ENCODE data around the gene MBOAT7.
"Not testable (repeated sequence)": the region's sequence is repeated elsewhere in the genome, so short reads cannot be mapped to it uniquely, and the experiment has no call there.

Gene MBOAT7, protein sequence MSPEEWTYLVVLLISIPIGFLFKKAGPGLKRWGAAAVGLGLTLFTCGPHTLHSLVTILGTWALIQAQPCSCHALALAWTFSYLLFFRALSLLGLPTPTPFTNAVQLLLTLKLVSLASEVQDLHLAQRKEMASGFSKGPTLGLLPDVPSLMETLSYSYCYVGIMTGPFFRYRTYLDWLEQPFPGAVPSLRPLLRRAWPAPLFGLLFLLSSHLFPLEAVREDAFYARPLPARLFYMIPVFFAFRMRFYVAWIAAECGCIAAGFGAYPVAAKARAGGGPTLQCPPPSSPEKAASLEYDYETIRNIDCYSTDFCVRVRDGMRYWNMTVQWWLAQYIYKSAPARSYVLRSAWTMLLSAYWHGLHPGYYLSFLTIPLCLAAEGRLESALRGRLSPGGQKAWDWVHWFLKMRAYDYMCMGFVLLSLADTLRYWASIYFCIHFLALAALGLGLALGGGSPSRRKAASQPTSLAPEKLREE

DNA sequence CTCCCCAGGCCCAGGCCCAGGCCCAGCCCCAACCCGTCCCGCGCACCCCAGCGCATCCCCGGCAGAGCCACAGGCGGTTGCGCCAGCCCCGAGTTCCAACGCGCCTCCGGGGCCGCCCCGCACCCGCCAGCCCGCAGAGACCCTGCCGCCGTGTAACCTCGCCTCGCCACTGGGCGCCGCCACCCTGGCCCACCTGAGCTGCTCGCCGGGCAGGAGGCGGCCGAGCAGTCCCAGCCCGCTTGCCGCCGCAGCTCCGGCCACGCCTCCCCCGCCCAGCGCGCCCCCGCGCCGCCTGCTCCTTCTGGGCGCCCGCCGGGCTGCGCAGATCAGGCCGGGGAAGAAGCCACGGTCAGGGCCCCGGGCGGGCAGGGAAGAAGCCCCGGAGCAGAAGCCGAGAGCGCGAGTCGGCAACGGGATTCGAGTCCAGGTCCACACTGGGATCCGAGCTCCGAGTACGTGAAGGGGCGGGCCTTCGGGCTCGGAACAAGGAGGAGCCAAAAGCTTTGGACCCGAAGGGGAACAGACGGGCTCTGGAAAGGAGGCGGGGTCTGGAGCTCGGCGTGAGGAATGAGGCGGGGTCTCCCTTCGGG, at the start of gene MBOAT7:
TSS of gene MBOAT7 (minus strand) at position 436 of the 590 bp plus-strand sequence. CDS start 1,072 bp downstream, outside the sequence.
- peak; percentile 83 for DNase-seq

DNA sequence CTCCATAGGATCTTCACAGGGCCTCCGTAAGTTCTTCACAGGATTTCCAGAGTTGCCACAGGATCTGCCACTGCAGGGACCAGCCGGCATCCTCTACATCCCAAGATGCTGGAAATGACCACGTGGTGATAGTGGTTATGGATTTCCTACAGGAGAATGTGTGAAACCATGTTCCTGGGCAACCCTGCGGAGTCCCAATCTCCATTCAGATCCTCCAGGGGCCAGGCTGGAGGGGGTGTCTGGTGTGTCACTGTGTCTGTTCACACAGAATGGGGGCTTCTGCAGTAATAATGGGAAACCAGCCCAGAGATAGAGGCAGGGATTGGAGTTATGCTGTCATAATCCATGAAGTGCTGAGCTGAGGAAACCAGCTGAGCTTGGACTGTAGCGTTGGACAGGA, 44.6 kb upstream of the MBOAT7 start:
- DNase-seq = no peak

- DNase-seq = peak; percentile 68
Observed at GRCh38 chr19:54231077-54231931, 41.9 kb upstream of the MBOAT7 start.

DNA sequence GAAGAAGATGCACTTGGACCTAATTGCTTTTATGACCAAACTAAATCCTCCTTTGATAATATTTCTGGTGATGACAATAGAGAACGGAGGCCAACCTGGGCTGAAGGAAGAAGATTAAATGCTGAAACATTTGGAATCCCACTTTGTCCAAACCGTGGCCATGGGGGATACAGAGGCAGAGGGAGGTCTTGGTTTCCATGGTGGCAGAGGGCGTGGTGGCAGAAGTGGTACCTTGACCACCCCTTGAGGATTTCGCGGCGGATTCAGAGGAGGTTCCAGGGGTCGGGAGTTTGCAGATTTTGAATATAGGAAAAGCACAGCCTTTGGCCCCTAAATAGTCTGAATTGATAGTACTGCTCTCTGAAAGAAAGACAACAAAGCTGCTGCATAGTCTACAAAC, 40.7 kb upstream of the MBOAT7 start:
- DNase-seq = no peak

DNA sequence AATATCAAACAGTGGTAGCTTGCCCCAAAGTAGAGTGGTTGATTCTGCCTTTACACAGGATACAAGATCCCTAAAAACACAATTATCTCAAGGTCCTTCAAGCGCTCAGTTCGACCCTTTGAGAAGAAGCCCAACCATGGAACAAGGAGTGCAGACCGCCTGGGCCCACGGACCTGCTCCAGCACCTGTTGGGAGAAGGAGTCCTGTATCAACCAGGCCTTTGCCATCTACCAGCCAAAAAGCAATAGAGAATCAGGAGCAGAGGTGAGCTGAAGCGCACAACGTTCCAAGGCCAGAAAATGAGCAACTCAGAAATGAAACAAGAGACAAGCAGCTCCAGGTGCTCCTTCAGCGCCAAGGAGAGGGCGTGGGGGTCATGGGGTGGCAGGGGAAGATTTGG, 39.8 kb upstream of the MBOAT7 start:
- DNase-seq = no peak

DNA sequence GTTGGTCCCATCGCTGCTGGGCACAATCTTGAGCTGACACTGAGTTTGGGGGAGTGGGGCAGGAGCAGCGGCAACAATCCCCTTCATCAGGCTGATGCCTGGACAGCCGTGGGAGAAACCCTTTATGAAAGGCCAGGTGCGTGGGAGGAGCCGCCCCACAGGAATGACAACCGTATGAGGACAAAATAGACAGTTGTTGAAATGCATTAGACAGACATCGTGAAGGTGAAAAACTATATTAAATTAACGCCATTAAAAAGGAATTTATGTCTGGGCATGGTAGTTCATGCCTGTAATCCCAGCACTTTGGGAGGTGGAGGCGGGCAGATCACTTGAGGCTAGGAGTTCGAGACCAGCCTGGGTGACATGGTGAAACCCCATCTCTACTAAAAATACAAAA, 35.2 kb upstream of the MBOAT7 start:
- DNase-seq = not testable (repeated sequence)

DNA sequence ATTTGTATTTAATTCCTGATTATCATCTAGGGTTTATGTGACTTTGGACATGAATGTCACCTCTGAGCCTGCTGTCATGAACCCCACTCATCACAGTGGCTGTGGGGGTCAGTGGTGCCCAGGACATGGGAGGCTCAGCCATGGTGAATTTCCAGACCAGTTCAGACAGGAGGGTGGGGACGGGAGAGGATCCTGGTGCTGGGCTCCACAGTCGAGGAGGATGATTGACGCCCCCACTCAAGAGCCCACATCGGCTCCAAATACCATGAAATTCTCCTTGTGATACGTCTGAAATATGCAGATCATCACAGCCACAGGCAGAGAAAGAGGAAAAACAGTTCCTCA, 34.5 kb upstream of the MBOAT7 start:
- not testable (repeated sequence) for DNase-seq

DNA sequence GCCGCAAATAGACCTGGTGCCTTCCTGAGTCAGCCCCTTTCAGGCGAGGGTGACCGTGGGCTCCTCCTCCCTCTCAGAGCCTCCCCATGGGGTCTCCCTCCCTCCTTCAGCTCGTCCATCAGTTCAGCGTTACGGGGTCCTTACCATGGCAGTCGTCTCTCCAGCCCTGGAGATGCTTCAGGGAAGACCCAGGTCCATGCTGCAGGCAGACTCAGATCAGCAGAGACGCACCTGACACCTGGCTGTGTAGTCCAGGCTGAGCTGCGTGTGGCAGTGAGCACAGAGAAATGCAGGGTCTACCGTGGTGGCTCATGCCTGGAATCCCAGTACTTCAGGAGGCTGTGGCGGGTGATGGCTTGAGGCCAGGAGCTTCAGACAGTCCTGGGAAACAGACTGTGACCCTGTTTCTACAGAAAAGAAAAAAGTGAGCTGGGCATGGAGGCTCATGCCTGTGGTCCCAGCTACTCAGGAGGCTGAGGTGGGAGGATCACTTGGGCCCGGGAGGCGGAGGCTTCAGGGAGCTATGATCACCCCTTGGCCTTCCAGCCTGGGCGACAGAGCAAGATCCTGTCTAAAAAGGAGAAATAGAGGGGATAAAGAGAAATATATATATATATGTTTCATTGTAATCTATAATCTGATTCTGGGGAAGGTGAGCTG, 34.0 kb upstream of the MBOAT7 start:
- not testable (repeated sequence) for DNase-seq

- DNase-seq = not testable (repeated sequence)
Observed at GRCh38 chr19:54222474-54223276, 33.3 kb upstream of the MBOAT7 start, which contains the start of gene LILRB3. Gene LILRB3 (minus strand): TSS chr19:54223007. CDS start chr19:54222976, 31 bp downstream.

DNA sequence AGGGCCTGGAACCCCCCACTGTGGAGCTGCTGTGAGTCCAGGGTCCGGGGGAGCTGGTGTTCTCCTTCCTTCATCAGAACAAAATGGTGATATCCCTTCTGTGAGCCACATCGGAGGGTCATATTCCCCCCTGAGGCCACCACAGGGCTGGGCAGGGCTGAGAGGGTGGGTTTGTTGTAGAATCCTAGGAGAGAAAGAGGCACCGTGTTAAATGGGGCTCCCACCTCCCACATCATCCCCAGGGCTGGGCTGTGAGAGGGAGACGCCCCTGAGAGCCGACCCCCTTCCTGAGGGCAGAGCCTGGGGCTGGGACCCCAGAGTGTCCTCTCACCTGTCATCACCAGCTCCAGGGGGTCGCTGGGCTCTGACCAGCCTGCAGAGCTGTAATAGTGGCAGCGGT, 32.6 kb upstream of the MBOAT7 start:
- DNase-seq = not testable (repeated sequence)

- DNase-seq = not testable (repeated sequence)
Observed at GRCh38 chr19:54219702-54220101, 30.3 kb upstream of the MBOAT7 start.

DNA sequence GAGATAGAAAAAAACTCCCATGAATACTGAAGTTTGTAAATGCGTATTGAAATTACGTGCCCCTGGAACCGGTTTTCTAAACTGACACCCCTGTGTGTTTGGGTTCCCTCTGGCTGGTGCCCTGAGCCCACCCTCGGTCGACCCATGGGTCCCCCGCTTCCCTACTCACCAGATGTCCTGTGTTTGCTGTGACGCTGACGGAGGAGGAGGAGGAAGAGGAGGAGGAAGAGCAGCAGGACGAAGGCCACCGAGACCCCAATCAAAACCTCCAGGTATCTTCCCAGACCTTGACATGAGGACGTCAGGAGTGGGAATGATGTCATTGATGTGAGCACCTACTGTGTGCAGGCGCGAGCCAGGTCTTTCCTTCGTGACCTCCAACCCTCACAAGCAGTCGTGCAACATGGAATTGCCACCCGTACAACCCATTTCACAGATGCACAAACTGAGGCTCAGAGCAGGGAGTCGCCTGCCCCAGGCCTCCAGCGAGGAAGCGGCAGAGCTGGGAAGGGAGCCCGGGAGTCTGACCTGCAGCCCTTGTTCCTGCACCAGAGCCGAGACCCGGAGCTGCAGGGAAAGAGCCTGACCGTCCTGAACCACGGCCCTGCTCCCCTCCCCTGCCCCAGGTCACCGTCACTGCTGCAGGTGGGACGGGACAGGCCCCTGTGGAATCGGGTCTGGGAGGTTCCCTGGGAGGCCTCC, 29.7 kb upstream of the MBOAT7 start:
- no peak for DNase-seq

GRCh38 chr19:54218259-54218658, 28.9 kb upstream of the MBOAT7 start:
- no peak for DNase-seq

GRCh38 chr19:54217517-54218247, 28.3 kb upstream of the MBOAT7 start:
- DNase-seq = not testable (repeated sequence)

DNA sequence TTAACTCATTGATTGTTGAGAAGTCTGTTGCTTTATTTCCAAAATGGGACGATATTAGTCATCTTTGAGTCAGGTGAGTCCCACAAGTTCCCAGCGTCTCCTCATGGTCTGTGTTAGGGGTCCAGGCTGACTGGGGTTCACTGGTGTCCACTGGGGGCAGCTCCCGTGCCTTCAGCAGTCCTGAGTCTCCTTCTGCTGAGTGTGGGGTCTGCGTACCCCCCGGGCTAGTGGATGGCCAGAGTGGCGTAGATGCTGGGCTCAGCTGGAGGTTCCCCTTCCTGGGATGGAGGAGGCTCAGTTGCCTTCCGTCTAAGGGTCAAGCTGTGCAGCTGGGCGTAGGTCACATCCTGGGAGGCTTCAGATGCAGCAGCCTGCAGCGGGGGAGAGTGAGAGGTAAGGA, 27.5 kb upstream of the MBOAT7 start:
- DNase-seq = no peak

GRCh38 chr19:54214734-54215133, 25.4 kb upstream of the MBOAT7 start:
- not testable (repeated sequence) for DNase-seq

DNA sequence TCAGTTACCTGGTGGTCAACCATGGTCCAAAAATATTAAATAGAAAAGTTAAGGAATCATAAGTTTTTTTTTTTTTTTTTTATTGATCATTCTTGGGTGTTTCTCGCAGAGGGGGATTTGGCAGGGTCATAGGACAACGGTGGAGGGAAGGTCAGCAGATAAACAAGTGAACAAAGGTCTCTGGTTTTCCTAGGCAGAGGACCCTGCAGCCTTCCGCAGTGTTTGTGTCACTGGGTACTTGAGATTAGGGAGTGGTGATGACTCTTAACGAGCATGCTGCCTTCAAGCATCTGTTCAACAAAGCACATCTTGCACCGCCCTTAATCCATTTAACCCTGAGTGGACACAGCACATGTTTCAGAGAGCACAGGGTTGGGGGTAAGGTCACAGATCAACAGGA, 24.8 kb upstream of the MBOAT7 start:
- DNase-seq = not testable (repeated sequence)

GRCh38 chr19:54211235-54211634, 21.9 kb upstream of the MBOAT7 start:
- no peak for DNase-seq

- DNase-seq = peak; percentile 77
Observed at GRCh38 chr19:54209811-54210494, 20.6 kb upstream of the MBOAT7 start.

All from NCI-H510A (cell line).